ENCODE data around the gene OR52E8.

GRCh38 chr11:5815534-5815933 is 42.0 kb downstream of the OR52E8 start:
- no peak for TF ChIP-seq EZH2 (IDR thresholded peaks at IDR 0.05; ENCODE audit: borderline replicate concordance)
- no peak for TF ChIP-seq CTCF (IDR thresholded peaks at IDR 0.05; ENCODE audit: poor library complexity)
